HUES48 (cell line): ENCODE data around the gene UBXN10.

Source experiments
- H3K27ac ChIP-seq: one replicate; pipeline ENCODE4 v1.7.0; 2013; ENCODE audit warnings: low read depth, low read length, inconsistent platforms
- H3K27me3 ChIP-seq: 2 replicates; pipeline ENCODE4 v1.6.1; 2013; ENCODE audit warnings: mild to moderate bottlenecking, low read length; ENCODE audit not compliant: control insufficient read depth, insufficient read depth
- H3K36me3 ChIP-seq: 2 replicates; pipeline ENCODE4 v1.6.1; 2013; ENCODE audit warnings: low read length; ENCODE audit not compliant: control insufficient read depth, insufficient read depth
- H3K4me1 ChIP-seq: 2 replicates; pipeline ENCODE4 v1.6.1; 2013; ENCODE audit warnings: mild to moderate bottlenecking, low read length; ENCODE audit not compliant: control insufficient read depth, insufficient read depth
- H3K4me3 ChIP-seq: 2 replicates; pipeline ENCODE4 v1.5.1; 2013; ENCODE audit warnings: mild to moderate bottlenecking, low read depth, low read length
- H3K9ac ChIP-seq: 2 replicates; pipeline ENCODE4 v1.6.1; 2013; ENCODE audit warnings: mild to moderate bottlenecking, low read depth, low read length, moderate library complexity
- H3K9me3 ChIP-seq: 2 replicates; pipeline ENCODE4 v1.6.1; 2013; ENCODE audit warnings: low read length; ENCODE audit not compliant: control insufficient read depth, insufficient read depth

The UBXN10 gene

GRCh38 chr1:20194757-20195461 lies 9.0 kb downstream of the UBXN10 start:
- no peaks in the 10 kb centered on the region for H3K9me3 ChIP-seq
- H3K36me3 ChIP-seq, result no peaks in the 10 kb centered on the region
- H3K4me1 ChIP-seq, result peaks cover 19% of the 10 kb centered on the region
- H3K9ac ChIP-seq, result no peak overlapping the region
- H3K4me3 ChIP-seq, result no peak overlapping the region
- H3K27me3 ChIP-seq, result no peaks in the 10 kb centered on the region; the same call in 1 of the 2 replicates
- H3K27ac ChIP-seq, result no peak overlapping the region

GRCh38 chr1:20195462-20195780 lies 9.5 kb downstream of the UBXN10 start:
- H3K9me3 ChIP-seq, result no peaks in the 10 kb centered on the region
- no peak overlapping the region for H3K27ac ChIP-seq
- H3K4me1 ChIP-seq, result peaks cover 19% of the 10 kb centered on the region
- H3K27me3 ChIP-seq, result no peaks in the 10 kb centered on the region; the same call in 1 of the 2 replicates
- H3K4me3 ChIP-seq, result no peak overlapping the region
- no peaks in the 10 kb centered on the region for H3K36me3 ChIP-seq
- no peak overlapping the region for H3K9ac ChIP-seq

- H3K9ac ChIP-seq, result no peak overlapping the region
- H3K36me3 ChIP-seq, result no peaks in the 10 kb centered on the region
- peaks cover 16% of the 10 kb centered on the region for H3K4me1 ChIP-seq
- no peak overlapping the region for H3K27ac ChIP-seq
- H3K27me3 ChIP-seq, result no peaks in the 10 kb centered on the region; the same call in 1 of the 2 replicates
- H3K4me3 ChIP-seq, result no peak overlapping the region
- no peaks in the 10 kb centered on the region for H3K9me3 ChIP-seq
Observed at GRCh38 chr1:20197329-20197791, 11.5 kb downstream of the UBXN10 start.

DNA sequence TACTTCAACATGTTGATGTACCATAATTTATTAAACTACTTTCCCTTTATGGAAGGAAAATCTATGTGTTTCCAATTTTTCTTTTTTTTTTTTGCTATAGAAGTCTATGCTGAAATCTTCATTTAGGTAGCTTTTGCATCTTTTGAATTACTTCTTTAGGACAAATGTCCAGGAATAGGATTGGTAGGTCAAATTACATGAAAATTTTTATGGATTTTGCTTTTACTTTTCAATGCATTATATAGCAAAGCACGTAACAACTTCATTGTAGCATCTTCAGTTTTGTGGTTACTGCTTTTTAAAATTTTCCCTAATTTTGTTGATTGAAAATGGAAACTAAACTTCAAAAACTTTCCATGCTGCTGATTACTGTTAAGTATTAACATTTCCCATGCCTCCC lies 12.4 kb downstream of the UBXN10 start:
- Histone ChIP-seq H3K27me3 (no peaks in the 10 kb centered on the region; the same call in 1 of the 2 replicates), H3K36me3 (no peaks in the 10 kb centered on the region), H3K27ac (no peak overlapping the region), H3K4me1 (peaks cover 16% of the 10 kb centered on the region), H3K9ac (no peak overlapping the region), H3K4me3 (no peak overlapping the region), H3K9me3 (no peaks in the 10 kb centered on the region)

DNA sequence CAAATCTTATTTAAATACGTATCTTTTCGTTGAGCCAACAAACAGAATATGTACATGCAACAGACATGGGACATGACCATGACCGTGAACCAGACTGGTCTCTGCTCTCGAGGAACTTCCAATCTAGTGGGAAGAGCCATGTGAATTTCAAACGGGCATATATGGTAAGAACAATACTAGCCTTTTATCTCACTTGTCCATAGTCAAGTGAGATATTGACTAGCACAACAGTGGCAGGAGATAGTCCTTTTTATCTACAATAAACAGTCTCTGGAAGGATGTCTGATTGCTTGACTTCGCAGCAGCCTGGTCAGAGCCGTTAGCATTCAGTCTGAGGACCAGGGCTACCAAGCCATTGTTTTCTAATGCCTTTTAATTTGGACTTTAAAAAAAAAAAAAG lies 13.0 kb downstream of the UBXN10 start:
- H3K9ac ChIP-seq, result no peak overlapping the region

DNA sequence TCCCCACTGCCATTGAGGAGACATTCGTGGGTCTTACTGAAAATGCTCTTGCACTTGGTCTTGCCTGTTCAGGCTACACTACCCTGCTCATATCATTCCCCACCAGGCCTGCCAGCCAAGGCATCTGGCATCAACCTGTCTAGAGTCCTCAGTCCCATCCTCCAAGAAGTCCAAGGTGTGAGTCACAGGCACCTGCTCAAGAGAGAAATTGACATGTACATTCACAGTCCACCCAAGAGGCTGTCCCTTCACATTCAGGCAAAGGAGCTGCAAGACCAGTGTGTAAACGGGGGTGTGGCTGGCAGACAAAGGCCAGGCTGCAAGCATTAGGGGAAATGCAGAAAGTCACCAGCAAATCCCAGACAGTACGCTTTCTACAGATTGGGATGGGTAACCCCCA lies 13.5 kb downstream of the UBXN10 start:
- no peaks in the 10 kb centered on the region for H3K27me3 ChIP-seq
- H3K9ac ChIP-seq, result no peak overlapping the region
- H3K4me3 ChIP-seq, result no peak overlapping the region
- no peak overlapping the region for H3K27ac ChIP-seq
- H3K9me3 ChIP-seq, result no peaks in the 10 kb centered on the region
- no peaks in the 10 kb centered on the region for H3K36me3 ChIP-seq
- H3K4me1 ChIP-seq, result peaks cover 10% of the 10 kb centered on the region

More for the DNA sequence above, 13.0 kb downstream of the UBXN10 start:
- no peak overlapping the region for H3K4me3 ChIP-seq
- no peaks in the 10 kb centered on the region; the same call in 1 of the 2 replicates for H3K27me3 ChIP-seq
- no peaks in the 10 kb centered on the region for H3K9me3 ChIP-seq
- peaks cover 15% of the 10 kb centered on the region for H3K4me1 ChIP-seq
- no peak overlapping the region for H3K27ac ChIP-seq
- no peaks in the 10 kb centered on the region for H3K36me3 ChIP-seq

GRCh38 chr1:20199840-20200239 lies 13.9 kb downstream of the UBXN10 start:
- H3K4me1 ChIP-seq, result peaks cover 6% of the 10 kb centered on the region
- H3K27ac ChIP-seq, result no peak overlapping the region
- no peaks in the 10 kb centered on the region for H3K27me3 ChIP-seq
- H3K4me3 ChIP-seq, result no peak overlapping the region
- H3K9me3 ChIP-seq, result no peaks in the 10 kb centered on the region
- H3K9ac ChIP-seq, result no peak overlapping the region
- H3K36me3 ChIP-seq, result no peaks in the 10 kb centered on the region

GRCh38 chr1:20200966-20201365 lies 15.1 kb downstream of the UBXN10 start:
- H3K36me3 ChIP-seq, result no peaks in the 10 kb centered on the region
- H3K27ac ChIP-seq, result no peak overlapping the region

DNA sequence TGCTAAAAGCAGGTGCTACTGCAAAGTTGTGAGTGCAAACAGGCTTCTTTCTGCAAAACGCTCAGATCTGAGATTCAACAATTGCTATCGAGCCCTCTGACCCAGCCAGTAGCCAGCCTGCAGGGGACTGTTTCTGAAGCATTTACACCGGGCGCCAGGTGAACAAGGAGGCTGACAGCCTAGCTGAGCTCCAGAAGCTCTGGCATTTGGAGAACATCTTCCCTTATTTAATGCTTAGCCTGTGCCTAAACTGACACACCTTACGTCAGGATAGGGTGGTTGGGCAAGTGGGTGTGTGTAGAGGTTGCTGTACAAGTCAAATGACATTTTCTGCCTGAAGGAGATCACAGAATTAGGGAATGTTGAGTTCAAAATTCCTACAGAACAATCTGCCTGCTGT lies 16.3 kb downstream of the UBXN10 start:
- no peaks in the 10 kb centered on the region for H3K9me3 ChIP-seq
- H3K4me3 ChIP-seq, result no peak overlapping the region
- no peaks in the 10 kb centered on the region for H3K27me3 ChIP-seq
- no peaks in the 10 kb centered on the region for H3K36me3 ChIP-seq
- H3K27ac ChIP-seq, result no peak overlapping the region
- 0 out of 2 replicates have a peak, but pooled peaks cover 3% of the 10 kb centered on the region for H3K4me1 ChIP-seq
- no peak overlapping the region for H3K9ac ChIP-seq

More at GRCh38 chr1:20200966-20201365, 15.1 kb downstream of the UBXN10 start:
- Histone ChIP-seq H3K4me1 (0 out of 2 replicates have a peak, but pooled peaks cover 3% of the 10 kb centered on the region), H3K27me3 (no peaks in the 10 kb centered on the region), H3K9me3 (no peaks in the 10 kb centered on the region), H3K4me3 (no peak overlapping the region), H3K9ac (no peak overlapping the region)

DNA sequence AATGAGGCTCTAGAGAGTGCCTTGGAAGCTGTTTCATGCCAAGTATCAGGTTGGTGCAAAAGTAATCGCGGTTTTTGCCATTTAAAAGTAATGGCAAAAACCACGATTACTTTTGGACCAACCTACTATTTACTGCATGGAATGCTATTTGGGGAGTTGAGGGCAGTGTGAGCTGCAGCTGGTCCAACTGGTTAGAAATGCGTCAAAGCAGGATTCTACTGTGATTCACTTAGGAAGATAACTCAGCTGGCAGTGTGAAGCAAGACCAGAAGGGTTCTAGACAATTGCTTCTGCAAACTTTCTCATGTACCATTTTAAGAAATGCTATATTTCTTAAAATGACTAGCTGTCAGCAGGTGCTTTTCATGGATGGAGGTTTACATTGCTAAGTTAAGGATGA lies 21.6 kb downstream of the UBXN10 start:
- H3K36me3 ChIP-seq, result no peaks in the 10 kb centered on the region
- no peak overlapping the region for H3K4me3 ChIP-seq
- H3K27me3 ChIP-seq, result no peaks in the 10 kb centered on the region
- H3K27ac ChIP-seq, result no peak overlapping the region
- H3K9me3 ChIP-seq, result no peaks in the 10 kb centered on the region
- H3K9ac ChIP-seq, result no peak overlapping the region
- H3K4me1 ChIP-seq, result no peaks in the 10 kb centered on the region

- Histone ChIP-seq H3K27me3 (no peaks in the 10 kb centered on the region), H3K9me3 (no peaks in the 10 kb centered on the region), H3K4me1 (peaks cover 5% of the 10 kb centered on the region), H3K9ac (no peak overlapping the region), H3K4me3 (no peak overlapping the region), H3K27ac (no peak overlapping the region), H3K36me3 (no peaks in the 10 kb centered on the region)
Observed at GRCh38 chr1:20209471-20209870, 23.6 kb downstream of the UBXN10 start.
